ENCODE data around the gene CSNK2B.

The CSNK2B gene

GRCh38 chr6:31664790-31665500, 935 bp upstream of the CSNK2B start, which contains the start of gene GPANK1 (continued):
- TF ChIP-seq ZNF18 (tag by site-specific recombination; IDR thresholded peaks at IDR 0.05) (no peak), KLF7 (tag by site-specific recombination; IDR thresholded peaks at IDR 0.05; ENCODE audit: borderline replicate concordance) (no peak), ZNF324 (tag by site-specific recombination; IDR thresholded peaks at IDR 0.05) (no peak), ZNF341 (tag by site-specific recombination; IDR thresholded peaks at IDR 0.05; ENCODE audit: low read depth) (peak; percentile 36; the same call in 1 of the 2 replicates), ZNF629 (tag by site-specific recombination; IDR thresholded peaks at IDR 0.05) (peak; percentile 84), ZNF391 (tag by site-specific recombination; IDR thresholded peaks at IDR 0.05; ENCODE audit: borderline replicate concordance, low read depth) (no peak; the same call in 1 of the 2 replicates), ZNF112 (tag by site-specific recombination; IDR thresholded peaks at IDR 0.05) (no peak), SETDB1 (IDR thresholded peaks at IDR 0.05; ENCODE audit: insufficient read length, low read length) (no peak), ZNF501 (tag by site-specific recombination; IDR thresholded peaks at IDR 0.05) (no peak), ZBTB7A (tag by site-specific recombination; IDR thresholded peaks at IDR 0.05; ENCODE audit: low read depth) (no peak), ZNF404 (tag by site-specific recombination; IDR thresholded peaks at IDR 0.05) (no peak), ZNF830 (tag by site-specific recombination; IDR thresholded peaks at IDR 0.05; ENCODE audit: low read depth) (no peak), HOXA7 (CRISPR knock-in tag; IDR thresholded peaks at IDR 0.05; ENCODE audit: borderline replicate concordance) (no peak), BCL11A (tag by site-specific recombination; IDR thresholded peaks at IDR 0.05; ENCODE audit: low read depth) (0 out of 2 replicates have a peak, but pooled peaks have one; percentile 37), ZBTB20 (tag by site-specific recombination; IDR thresholded peaks at IDR 0.05) (no peak), ZBTB1 (tag by site-specific recombination; IDR thresholded peaks at IDR 0.05) (no peak), ZNF155 (tag by site-specific recombination; IDR thresholded peaks at IDR 0.05) (no peak), ZNF600 (tag by site-specific recombination; IDR thresholded peaks at IDR 0.05) (no peak), GLI4 (tag by site-specific recombination; IDR thresholded peaks at IDR 0.05) (no peak), ZFHX2 (tag by site-specific recombination; conservative IDR thresholded peaks at IDR 0.05) (peak; percentile 54), ZNF639 (tag by site-specific recombination; IDR thresholded peaks at IDR 0.05) (0 out of 2 replicates have a peak, but pooled peaks have one; percentile 21), ZNF660 (tag by site-specific recombination; IDR thresholded peaks at IDR 0.05) (peak; percentile 42; the same call in 1 of the 2 replicates), ZNF76 (tag by site-specific recombination; IDR thresholded peaks at IDR 0.05; ENCODE audit: borderline replicate concordance, low read depth) (peak; percentile 89; the same call in 1 of the 2 replicates), REPIN1 (tag by site-specific recombination; IDR thresholded peaks at IDR 0.05; ENCODE audit: low read depth) (no peak), ZNF701 (tag by site-specific recombination; IDR thresholded peaks at IDR 0.05) (no peak), ZNF791 (tag by site-specific recombination; IDR thresholded peaks at IDR 0.05) (no peak), ZNF433 (tag by site-specific recombination; IDR thresholded peaks at IDR 0.05; ENCODE audit: low read depth) (no peak), ZNF292 (tag by site-specific recombination; IDR thresholded peaks at IDR 0.05; ENCODE audit: borderline replicate concordance, low read depth) (no peak)
- TF ChIP-seq, protein P1, sequence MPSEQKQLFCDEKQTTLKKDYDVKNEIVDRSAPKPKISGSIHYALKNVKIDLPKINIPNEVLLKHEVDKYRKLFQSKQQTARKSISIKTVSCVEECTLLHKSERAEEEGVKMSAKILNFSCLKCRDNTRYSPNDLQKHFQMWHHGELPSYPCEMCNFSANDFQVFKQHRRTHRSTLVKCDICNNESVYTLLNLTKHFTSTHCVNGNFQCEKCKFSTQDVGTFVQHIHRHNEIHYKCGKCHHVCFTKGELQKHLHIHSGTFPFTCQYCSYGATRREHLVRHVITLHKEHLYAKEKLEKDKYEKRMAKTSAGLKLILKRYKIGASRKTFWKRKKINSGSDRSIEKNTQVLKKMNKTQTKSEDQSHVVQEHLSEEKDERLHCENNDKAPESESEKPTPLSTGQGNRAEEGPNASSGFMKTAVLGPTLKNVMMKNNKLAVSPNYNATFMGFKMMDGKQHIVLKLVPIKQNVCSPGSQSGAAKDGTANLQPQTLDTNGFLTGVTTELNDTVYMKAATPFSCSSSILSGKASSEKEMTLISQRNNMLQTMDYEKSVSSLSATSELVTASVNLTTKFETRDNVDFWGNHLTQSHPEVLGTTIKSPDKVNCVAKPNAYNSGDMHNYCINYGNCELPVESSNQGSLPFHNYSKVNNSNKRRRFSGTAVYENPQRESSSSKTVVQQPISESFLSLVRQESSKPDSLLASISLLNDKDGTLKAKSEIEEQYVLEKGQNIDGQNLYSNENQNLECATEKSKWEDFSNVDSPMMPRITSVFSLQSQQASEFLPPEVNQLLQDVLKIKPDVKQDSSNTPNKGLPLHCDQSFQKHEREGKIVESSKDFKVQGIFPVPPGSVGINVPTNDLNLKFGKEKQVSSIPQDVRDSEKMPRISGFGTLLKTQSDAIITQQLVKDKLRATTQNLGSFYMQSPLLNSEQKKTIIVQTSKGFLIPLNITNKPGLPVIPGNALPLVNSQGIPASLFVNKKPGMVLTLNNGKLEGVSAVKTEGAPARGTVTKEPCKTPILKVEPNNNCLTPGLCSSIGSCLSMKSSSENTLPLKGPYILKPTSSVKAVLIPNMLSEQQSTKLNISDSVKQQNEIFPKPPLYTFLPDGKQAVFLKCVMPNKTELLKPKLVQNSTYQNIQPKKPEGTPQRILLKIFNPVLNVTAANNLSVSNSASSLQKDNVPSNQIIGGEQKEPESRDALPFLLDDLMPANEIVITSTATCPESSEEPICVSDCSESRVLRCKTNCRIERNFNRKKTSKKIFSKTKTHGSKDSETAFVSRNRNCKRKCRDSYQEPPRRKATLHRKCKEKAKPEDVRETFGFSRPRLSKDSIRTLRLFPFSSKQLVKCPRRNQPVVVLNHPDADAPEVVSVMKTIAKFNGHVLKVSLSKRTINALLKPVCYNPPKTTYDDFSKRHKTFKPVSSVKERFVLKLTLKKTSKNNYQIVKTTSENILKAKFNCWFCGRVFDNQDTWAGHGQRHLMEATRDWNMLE (tag by site-specific recombination; conservative IDR thresholded peaks at IDR 0.05; ENCODE audit: low read depth): no peak
- TF ChIP-seq, protein P2, sequence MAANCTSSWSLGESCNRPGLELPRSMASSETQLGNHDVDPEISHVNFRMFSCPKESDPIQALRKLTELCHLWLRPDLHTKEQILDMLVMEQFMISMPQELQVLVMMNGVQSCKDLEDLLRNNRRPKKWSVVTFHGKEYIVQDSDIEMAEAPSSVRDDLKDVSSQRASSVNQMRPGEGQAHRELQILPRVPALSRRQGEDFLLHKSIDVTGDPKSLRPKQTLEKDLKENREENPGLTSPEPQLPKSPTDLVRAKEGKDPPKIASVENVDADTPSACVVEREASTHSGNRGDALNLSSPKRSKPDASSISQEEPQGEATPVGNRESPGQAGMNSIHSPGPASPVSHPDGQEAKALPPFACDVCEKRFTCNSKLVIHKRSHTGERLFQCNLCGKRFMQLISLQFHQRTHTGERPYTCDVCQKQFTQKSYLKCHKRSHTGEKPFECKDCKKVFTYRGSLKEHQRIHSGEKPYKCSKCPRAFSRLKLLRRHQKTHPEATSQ (tag by site-specific recombination; IDR thresholded peaks at IDR 0.05): no peak
- TF ChIP-seq, protein P3, sequence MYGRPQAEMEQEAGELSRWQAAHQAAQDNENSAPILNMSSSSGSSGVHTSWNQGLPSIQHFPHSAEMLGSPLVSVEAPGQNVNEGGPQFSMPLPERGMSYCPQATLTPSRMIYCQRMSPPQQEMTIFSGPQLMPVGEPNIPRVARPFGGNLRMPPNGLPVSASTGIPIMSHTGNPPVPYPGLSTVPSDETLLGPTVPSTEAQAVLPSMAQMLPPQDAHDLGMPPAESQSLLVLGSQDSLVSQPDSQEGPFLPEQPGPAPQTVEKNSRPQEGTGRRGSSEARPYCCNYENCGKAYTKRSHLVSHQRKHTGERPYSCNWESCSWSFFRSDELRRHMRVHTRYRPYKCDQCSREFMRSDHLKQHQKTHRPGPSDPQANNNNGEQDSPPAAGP (tag by site-specific recombination; IDR thresholded peaks at IDR 0.05): 0 out of 2 replicates have a peak, but pooled peaks have one; percentile 33
